SHP77 (cell line): ENCODE measurements around the gene IDUA.
"Not testable (repeated sequence)": the region's sequence is repeated elsewhere in the genome, so short reads cannot be mapped to it uniquely, and the experiment has no call there.

Experiments
- DNase-seq, 2 experiments: peaks; one replicate each; lab custom pipeline; 2025; lab: John Stamatoyannopoulos, UW

The IDUA gene

GRCh38 chr4:1046581-1047011 lies 59.8 kb downstream of the IDUA start:
- not testable (repeated sequence) for DNase-seq

- DNase-seq = no peak
These were observed 60.5 kb downstream of the IDUA start for GRCh38 chr4:1047106-1047975.

GRCh38 chr4:1047976-1048772 lies 61.3 kb downstream of the IDUA start:
- DNase-seq = no peak

GRCh38 chr4:1048773-1049590 lies 62.1 kb downstream of the IDUA start:
- DNase-seq = no peak

- no peak for DNase-seq
These were observed 62.7 kb downstream of the IDUA start for GRCh38 chr4:1049591-1049905.

GRCh38 chr4:1050486-1051213 lies 63.8 kb downstream of the IDUA start:
- DNase-seq = no peak

GRCh38 chr4:1051472-1051871 lies 64.6 kb downstream of the IDUA start:
- no peak for DNase-seq

- DNase-seq = no peak
These were observed 65.4 kb downstream of the IDUA start for GRCh38 chr4:1052231-1052671.

- no peak for DNase-seq
These were observed 66.3 kb downstream of the IDUA start for GRCh38 chr4:1053080-1053661.

GRCh38 chr4:1053891-1054290 lies 67.0 kb downstream of the IDUA start:
- DNase-seq = not testable (repeated sequence)
